Liver (tissue), 9 donors: ENCODE data around the gene MCTP1. TPM values are rescaled to one million over a fixed set of nuclear protein-coding genes. Genes with fewer than 3 reads are reported as not detected.
"Not testable (repeated sequence)": the region's sequence is repeated elsewhere in the genome, so short reads cannot be mapped to it uniquely, and the experiment has no call there.

Source experiments
- DNase-seq: peaks from one replicate; pipeline ENCODE4 v3.0.0-alpha.2; 2017; ENCODE audit warnings: low spot score
- H3K27ac ChIP-seq, 2 donors: one replicate each; pipeline ENCODE4 v1.7.0; 2013; ENCODE audit warnings: inconsistent platforms in 2 of 2, low read length in 2 of 2, control low read depth in 1 of 2, low read depth in 1 of 2, mild to moderate bottlenecking in 1 of 2
- H3K27me3 ChIP-seq, 4 donors: one replicate each; pipeline versions ENCODE4 v1.6.1 to v1.7.0; 2013; ENCODE audit warnings: low read length in 3 of 4, inconsistent platforms in 1 of 4, mild to moderate bottlenecking in 1 of 4, moderate library complexity in 1 of 4; ENCODE audit not compliant: control insufficient read depth in 4 of 4, insufficient read depth in 4 of 4
- H3K36me3 ChIP-seq, 4 donors: one replicate each; pipeline versions ENCODE4 v1.6.1 to v1.7.0; 2013; ENCODE audit warnings: low read length in 3 of 4, mild to moderate bottlenecking in 3 of 4, low read depth in 1 of 4, moderate library complexity in 1 of 4; ENCODE audit not compliant: control insufficient read depth in 4 of 4, insufficient read depth in 3 of 4
- H3K4me1 ChIP-seq, 4 donors: one replicate each; pipeline versions ENCODE4 v1.6.1 to v1.7.0; 2013; ENCODE audit warnings: low read length in 3 of 4, mild to moderate bottlenecking in 3 of 4, moderate library complexity in 1 of 4; ENCODE audit not compliant: control insufficient read depth in 4 of 4, insufficient read depth in 4 of 4
- H3K4me3 ChIP-seq, 3 donors: one replicate each; pipeline versions ENCODE4 v1.6.1 to v1.7.0; 2013; ENCODE audit warnings: low read length in 3 of 3, control low read depth in 1 of 3, low read depth in 1 of 3, mild to moderate bottlenecking in 1 of 3
- H3K9ac ChIP-seq, 2 donors: one replicate each; pipeline ENCODE4 v1.7.0; 2013; ENCODE audit warnings: low read length in 2 of 2, mild to moderate bottlenecking in 2 of 2, moderate library complexity in 2 of 2, control low read depth in 1 of 2, low read depth in 1 of 2
- H3K9me3 ChIP-seq, 4 donors: one replicate each; pipeline versions ENCODE4 v1.6.1 to v1.7.0; 2013; ENCODE audit warnings: low read length in 3 of 4; ENCODE audit not compliant: control insufficient read depth in 4 of 4
- CTCF ChIP-seq: fragments of 150-350 bp; IDR thresholded peaks from 2 replicates; pipeline ENCODE4 v1.5.1; 2017; ENCODE audit warnings: improper control_type of control experiment, low read depth, low read length; ENCODE audit not compliant: missing input control
- EGR1 ChIP-seq, 2 donors: IDR thresholded peaks; 2 replicates each; pipeline ENCODE4 v1.6.1; 2016 to 2018; ENCODE audit warnings: antibody characterized with exemption in 2 of 2, low read depth in 2 of 2
- FOXA1 ChIP-seq: IDR thresholded peaks from 2 replicates; pipeline ENCODE4 v1.6.1; 2016; ENCODE audit warnings: antibody characterized with exemption
- FOXA2 ChIP-seq: IDR thresholded peaks from 2 replicates; pipeline ENCODE4 v1.6.1; 2016; ENCODE audit warnings: antibody characterized with exemption
- GABPA ChIP-seq, 2 donors: IDR thresholded peaks in 1 of 2; conservative IDR thresholded peaks in 1 of 2; 2 replicates each; pipeline ENCODE4 v1.6.1; 2016; ENCODE audit warnings: antibody characterized with exemption in 2 of 2, mild to moderate bottlenecking in 1 of 2, moderate library complexity in 1 of 2
- HNF4G ChIP-seq: IDR thresholded peaks from 2 replicates; pipeline ENCODE4 v1.6.1; 2016; ENCODE audit warnings: antibody characterized with exemption
- JUND ChIP-seq, 2 donors: IDR thresholded peaks; 2 replicates each; pipeline ENCODE4 v1.6.1; 2016; ENCODE audit warnings: antibody characterized with exemption in 2 of 2
- NR2F2 ChIP-seq: IDR thresholded peaks from 2 replicates; pipeline ENCODE4 v1.6.1; 2016; ENCODE audit warnings: antibody characterized with exemption
- RAD21 ChIP-seq, 2 donors: IDR thresholded peaks; 2 replicates each; pipeline ENCODE4 v1.6.1; 2016; ENCODE audit warnings: antibody characterized with exemption in 2 of 2, mild to moderate bottlenecking in 2 of 2
- REST ChIP-seq: IDR thresholded peaks from 2 replicates; pipeline ENCODE4 v1.6.1; 2016; ENCODE audit warnings: antibody characterized with exemption, mild to moderate bottlenecking
- RXRA ChIP-seq, 2 donors: IDR thresholded peaks; 2 replicates each; pipeline ENCODE4 v1.6.1; 2017 to 2018; ENCODE audit warnings: antibody characterized with exemption in 2 of 2, mild to moderate bottlenecking in 1 of 2
- YY1 ChIP-seq: IDR thresholded peaks from 2 replicates; pipeline ENCODE4 v1.6.1; 2016; ENCODE audit warnings: antibody characterized with exemption, mild to moderate bottlenecking
- WGBS: extraction: QIAGEN DNeasy Blood & Tissue Kit; methylation state at CpG from one replicate; pipeline ENCODE4 v1.1.7; 2013; 5-methylcytosine and 5-hydroxymethylcytosine counted together
- polyA plus RNA-seq, 2 donors: library from polyadenylated mRNA; stranded (reverse) in 1 of 2; unstranded in 1 of 2; fragments of 200-250 nt in 1 of 2; fragments of >200 nt in 1 of 2; fragmentation: Nextera tagmentation in 1 of 2; extraction: Ambion mirVana in 1 of 2; gene quantifications; one replicate each; pipeline versions ENCODE4 v1.2.1 to v1.2.3, GENCODE V29; 2013 to 2015
- total RNA-seq, 2 donors: library from RNA; depleted of rRNA; stranded (reverse); fragments of >200 nt; gene quantifications; one replicate each; pipeline ENCODE4 v1.2.3, GENCODE V29; 2014
- TF ChIP-seq, protein P1 (sequence below): IDR thresholded peaks from 2 replicates; pipeline ENCODE4 v1.6.1; 2016; ENCODE audit warnings: antibody characterized with exemption
- TF ChIP-seq, protein P2 (sequence below): IDR thresholded peaks from 2 replicates; pipeline ENCODE4 v1.6.1; 2016; ENCODE audit warnings: antibody characterized with exemption
- TF ChIP-seq, protein P3 (sequence below): IDR thresholded peaks from 2 replicates; pipeline ENCODE4 v1.6.1; 2016; ENCODE audit warnings: antibody characterized with exemption
- donor health status: healthy.
- donor health status: healthy.
- donor health status: healthy.
- donor health status: healthy.
- donor health status: healthy.

The MCTP1 gene
- total and polyA plus RNA-seq, 4 donors: 0.67 to 7.6 (median 4.3) TPM

DNA sequence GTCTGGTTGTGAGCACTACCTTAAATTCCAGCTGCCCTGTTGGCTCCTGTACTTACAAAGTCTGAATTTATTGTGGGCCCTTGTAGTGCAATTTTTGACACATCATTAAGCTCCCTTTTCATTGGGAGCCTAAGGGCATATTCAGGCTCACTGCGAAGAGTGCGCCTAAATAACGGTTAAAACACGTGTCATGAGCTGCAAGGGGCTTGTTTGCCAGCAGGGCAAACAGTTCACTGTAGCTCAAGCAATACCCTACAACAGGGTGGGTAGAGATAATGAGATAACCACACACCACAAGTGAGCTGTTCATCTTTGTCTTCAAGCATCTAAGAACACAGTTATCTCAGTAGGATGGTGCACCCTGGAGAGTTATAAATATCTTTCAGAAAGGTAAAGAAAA, 452.2 kb downstream of the MCTP1 start (continued):
- TF ChIP-seq CTCF: no peak
- TF ChIP-seq YY1: no peak
- TF ChIP-seq, protein P1, sequence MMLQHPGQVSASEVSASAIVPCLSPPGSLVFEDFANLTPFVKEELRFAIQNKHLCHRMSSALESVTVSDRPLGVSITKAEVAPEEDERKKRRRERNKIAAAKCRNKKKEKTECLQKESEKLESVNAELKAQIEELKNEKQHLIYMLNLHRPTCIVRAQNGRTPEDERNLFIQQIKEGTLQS: no peak
- no peak for TF ChIP-seq HNF4G
- no peak for TF ChIP-seq EGR1 (IDR thresholded peaks at IDR 0.05; ENCODE audit: low read depth in 2 of 2)

DNA sequence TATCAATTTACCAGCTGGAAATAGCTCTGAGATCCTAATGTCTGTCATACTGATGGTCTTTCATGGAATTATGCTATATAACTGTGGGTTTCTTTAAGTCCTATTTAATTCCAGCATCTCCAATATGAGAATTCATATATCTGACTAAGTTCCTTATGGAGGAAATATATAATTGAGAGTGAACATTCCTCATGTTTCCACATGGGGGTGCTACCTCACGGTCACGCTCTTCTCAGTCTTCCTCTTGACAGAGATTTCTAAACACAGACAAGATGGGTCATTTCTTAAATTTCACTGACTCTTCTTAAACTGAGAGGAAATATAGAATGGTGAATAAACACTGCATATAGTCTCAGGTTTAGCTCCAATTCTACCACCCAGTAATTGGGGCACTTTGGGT, 454.4 kb downstream of the MCTP1 start:
- no peaks in the 10 kb centered on the region for H3K36me3 ChIP-seq
- H3K9ac ChIP-seq: no peak overlapping the region
- no peak overlapping the region for H3K27ac ChIP-seq
- WGBS: 30% methylated on average over 2 of the region's 2 CpGs
- TF ChIP-seq, protein P1: no peak
- TF ChIP-seq, protein P2, sequence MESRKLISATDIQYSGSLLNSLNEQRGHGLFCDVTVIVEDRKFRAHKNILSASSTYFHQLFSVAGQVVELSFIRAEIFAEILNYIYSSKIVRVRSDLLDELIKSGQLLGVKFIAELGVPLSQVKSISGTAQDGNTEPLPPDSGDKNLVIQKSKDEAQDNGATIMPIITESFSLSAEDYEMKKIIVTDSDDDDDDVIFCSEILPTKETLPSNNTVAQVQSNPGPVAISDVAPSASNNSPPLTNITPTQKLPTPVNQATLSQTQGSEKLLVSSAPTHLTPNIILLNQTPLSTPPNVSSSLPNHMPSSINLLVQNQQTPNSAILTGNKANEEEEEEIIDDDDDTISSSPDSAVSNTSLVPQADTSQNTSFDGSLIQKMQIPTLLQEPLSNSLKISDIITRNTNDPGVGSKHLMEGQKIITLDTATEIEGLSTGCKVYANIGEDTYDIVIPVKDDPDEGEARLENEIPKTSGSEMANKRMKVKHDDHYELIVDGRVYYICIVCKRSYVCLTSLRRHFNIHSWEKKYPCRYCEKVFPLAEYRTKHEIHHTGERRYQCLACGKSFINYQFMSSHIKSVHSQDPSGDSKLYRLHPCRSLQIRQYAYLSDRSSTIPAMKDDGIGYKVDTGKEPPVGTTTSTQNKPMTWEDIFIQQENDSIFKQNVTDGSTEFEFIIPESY: no peak
- no peak for TF ChIP-seq GABPA (IDR thresholded peaks at IDR 0.05 in 1 of 2, conservative IDR thresholded peaks at IDR 0.05 in 1 of 2)
- no peak for TF ChIP-seq FOXA2
- TF ChIP-seq REST: no peak
- no peak for TF ChIP-seq HNF4G
- no peak for TF ChIP-seq NR2F2
- no peak for TF ChIP-seq JUND (IDR thresholded peaks at IDR 0.05)
- TF ChIP-seq YY1: no peak
- TF ChIP-seq, protein P3, sequence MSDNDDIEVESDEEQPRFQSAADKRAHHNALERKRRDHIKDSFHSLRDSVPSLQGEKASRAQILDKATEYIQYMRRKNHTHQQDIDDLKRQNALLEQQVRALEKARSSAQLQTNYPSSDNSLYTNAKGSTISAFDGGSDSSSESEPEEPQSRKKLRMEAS: no peak
- no peak for TF ChIP-seq FOXA1
- TF ChIP-seq RXRA (IDR thresholded peaks at IDR 0.05): no peak
- no peak for TF ChIP-seq RAD21 (IDR thresholded peaks at IDR 0.05)
- TF ChIP-seq CTCF: no peak
- peaks cover 0 to 4% (median 0%) of the 10 kb centered on the region in 4 donors for H3K27me3 ChIP-seq
- DNase-seq: no peak
- no peak overlapping the region for H3K4me3 ChIP-seq
- no peaks in the 10 kb centered on the region for H3K9me3 ChIP-seq
- no peaks in the 10 kb centered on the region for H3K4me1 ChIP-seq

GRCh38 chr5:94828222-94828621, 456.7 kb downstream of the MCTP1 start:
- not testable (repeated sequence) for H3K4me1 ChIP-seq, H3K27ac ChIP-seq, H3K27me3 ChIP-seq, H3K36me3 ChIP-seq, H3K4me3 ChIP-seq, H3K9ac ChIP-seq, DNase-seq, H3K9me3 ChIP-seq
- 72% methylated on average over 5 of the region's 5 CpGs for WGBS
